HTERT RPE-1 (cell line): ENCODE results near the gene SCN2A.

Experiments used
- in situ Hi-C: fragments of 300-500 bp; cut with MboI; formaldehyde crosslinking; loops from 4 replicates; pipeline ENCODE4 v1.14.3; 2020; ENCODE audit warnings: low sequenced_read_pairs

SCN2A gene

DNA sequence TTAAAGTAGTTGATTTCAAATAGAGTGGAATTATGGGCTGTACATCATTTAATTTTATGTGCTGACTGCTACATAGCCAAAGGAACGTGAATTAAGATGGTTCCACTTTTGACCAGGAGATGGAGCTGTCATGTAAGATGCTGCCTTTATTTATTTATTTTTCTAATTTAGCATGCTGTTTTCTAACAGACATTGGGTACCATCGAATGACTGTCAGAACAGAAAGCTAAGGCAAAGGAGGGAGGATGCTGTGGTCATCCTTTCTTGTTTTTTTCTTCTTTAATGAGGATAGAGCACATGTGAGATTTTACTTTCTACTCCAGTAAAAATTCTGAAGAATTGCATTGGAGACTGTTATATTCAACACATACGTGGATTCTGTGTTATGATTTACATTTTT lies at the start of gene SCN2A:
Gene SCN2A (plus strand): TSS at position 185 of the 400 bp plus-strand sequence. CDS start 56,410 bp downstream, outside the sequence.
- in situ Hi-C loops: no loop called here

- in situ Hi-C loops: no loop called here
Measured at GRCh38 chr2:165191096-165191728, 48.0 kb upstream of the SCN2A start.

DNA sequence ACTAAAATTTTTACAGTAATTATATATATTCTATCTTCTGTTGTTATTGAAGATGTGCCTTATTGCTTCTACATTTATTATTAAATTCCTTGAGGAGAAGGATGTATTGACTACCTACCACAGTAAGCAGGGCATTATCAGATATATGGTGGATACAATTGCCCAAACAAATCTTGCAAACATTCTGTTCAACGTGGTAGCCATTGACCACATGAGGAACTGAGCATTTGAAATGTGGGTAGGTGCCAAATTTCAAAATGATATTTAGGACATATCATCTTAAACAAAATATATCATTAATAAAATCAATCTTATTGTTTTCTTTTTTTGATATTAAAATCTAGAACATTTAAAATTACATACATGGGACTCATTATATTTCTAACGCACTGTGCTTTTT lies 46.5 kb upstream of the SCN2A start:
- in situ Hi-C loops: no loop called here

GRCh38 chr2:165193178-165193777 lies 45.9 kb upstream of the SCN2A start:
- in situ Hi-C loops: no loop called here

GRCh38 chr2:165196411-165196810 lies 42.8 kb upstream of the SCN2A start:
- in situ Hi-C loops: no loop called here

DNA sequence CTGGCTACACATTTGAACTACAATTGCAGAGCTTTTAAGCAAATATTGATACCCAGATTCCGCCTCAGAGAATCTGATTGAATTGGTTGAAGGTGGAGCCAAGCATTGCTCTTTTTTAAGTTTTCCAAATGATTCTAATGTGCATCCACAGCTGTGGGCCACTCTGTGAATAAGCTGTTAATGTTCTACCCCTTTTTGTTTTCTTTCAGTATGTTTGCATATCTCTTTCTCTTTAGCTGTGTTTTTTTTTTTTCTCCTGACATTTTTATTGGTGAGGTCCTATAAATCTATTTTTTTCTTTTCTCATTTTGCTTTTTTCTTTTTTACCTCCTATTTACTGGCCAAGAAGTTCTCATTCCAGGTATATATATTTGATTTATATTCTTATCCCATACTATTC lies 41.9 kb upstream of the SCN2A start:
- in situ Hi-C loops: no loop called here

GRCh38 chr2:165198181-165198580 lies 41.0 kb upstream of the SCN2A start:
- in situ Hi-C loops: no loop called here

DNA sequence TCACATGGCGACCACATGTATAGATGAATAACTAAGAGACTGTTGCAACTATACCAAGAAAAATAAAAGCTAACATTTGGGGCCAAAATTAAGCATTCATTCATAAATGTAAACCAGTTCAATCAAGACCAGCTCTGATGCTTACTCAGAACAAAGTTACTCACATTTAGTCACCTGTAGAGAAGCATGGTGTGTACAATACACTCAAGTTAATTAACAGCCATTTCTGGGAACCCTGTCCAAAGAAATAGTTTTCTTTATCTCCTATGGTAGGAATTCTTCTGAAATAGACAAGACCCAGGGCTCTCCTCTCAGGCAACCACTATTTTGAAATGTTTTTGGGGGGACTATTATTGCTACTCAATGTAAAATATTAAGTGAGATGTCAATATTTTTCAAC lies 37.0 kb upstream of the SCN2A start:
- in situ Hi-C loops: no loop called here

DNA sequence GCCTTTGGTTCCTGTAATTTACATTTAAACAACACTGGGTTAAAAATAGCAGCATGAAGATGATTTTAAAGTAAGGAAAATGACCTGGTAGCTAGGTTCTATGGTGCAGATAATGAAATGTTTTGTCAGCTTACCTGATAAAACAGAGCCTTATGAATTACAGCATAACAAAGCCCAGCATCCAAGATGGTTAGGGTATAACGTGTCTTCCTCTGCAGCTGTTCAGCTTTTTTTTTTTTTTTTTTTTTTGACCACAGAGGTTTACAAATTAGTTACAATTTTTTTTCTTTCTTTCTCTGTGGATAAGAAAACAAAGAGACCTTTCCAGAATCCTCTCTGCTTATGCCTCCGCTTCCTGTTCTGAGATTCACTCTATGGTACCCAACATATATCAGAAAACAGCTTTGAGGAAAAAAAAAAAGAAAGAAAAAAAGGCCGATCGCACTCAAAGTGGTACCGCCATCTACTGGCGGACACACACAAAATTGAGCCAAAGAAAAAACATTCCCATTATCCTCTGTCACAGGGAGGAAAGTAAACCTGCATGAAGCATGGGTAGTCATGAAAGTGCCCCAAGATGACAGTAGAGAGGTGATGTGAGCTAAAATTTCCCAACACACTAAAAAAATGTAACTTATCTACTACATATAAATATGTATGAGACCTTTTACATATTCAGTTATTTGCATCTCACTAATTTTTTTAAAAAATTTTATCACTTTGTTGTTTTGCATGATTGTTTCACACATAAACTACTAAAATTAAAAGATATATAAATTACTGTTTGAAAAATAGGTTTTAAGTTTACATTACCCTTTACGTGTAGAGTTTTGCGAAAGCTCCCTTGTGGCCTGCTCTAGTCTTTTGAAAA lies 35.3 kb upstream of the SCN2A start, which contains the start of gene SCN3A:
Gene SCN3A (minus strand): TSS at position 362 of the 871 bp plus-strand sequence. CDS start 27,656 bp downstream, outside the sequence.
- in situ Hi-C loops: no loop called here

DNA sequence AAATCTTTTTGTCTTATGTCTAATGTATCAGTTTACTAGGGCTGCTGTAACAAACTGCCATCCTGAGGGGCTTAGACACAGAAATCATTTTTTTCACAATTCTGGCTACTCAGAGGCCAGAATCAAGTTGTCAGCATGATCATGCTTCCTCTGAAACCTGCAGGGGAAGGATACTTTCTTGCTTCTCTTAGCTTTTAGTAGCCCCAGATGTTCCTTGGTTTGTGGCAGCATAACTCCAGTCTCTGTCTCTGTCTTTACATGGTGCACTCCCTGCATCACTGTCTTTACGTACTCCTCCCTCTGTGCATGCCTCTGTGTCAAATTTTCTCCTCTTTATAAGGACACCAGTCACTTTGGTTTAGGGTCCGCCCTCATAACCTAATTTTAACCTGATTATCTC lies 33.3 kb upstream of the SCN2A start:
- in situ Hi-C loops: no loop called here

DNA sequence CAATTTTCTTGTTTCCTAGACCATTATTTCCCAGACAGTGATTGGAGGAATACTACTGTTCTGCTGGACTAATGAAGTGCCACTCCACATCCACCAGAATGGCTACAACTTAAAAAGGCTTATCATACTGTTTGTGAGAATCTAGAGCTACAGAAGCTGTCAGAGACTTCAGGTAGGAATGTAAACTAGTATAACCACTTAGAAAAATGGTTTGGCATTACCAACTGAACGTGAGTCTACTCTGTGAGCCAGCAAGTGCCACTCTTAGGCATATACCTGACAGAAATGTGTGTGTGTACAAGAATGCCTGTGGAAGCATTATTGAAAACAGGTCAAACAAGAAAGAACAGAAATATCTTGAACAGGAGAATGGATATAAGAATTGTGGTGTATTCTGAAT lies 31.1 kb upstream of the SCN2A start:
- in situ Hi-C loops: no loop called here

GRCh38 chr2:165214093-165214492 lies 25.1 kb upstream of the SCN2A start:
- in situ Hi-C loops: no loop called here

DNA sequence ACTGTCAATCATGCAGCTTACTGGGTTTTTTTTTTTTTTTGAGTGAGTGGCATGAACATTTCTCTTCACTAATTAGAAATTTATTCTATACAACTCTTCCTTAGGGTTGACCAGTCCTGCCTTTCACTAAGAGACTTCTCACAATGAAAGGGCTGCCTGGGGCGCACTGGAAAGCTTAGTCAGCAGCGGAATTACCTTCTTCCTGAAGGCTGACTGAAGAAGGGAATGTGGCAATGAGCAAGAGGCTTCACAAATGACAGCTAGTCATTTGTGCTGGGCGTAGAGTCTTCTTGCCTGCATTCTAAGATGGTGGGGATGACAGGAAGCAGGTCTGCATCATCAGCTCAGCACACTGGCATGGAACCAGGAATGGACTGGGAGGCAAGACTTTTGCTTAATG lies 19.7 kb upstream of the SCN2A start:
- in situ Hi-C loops: no loop called here

DNA sequence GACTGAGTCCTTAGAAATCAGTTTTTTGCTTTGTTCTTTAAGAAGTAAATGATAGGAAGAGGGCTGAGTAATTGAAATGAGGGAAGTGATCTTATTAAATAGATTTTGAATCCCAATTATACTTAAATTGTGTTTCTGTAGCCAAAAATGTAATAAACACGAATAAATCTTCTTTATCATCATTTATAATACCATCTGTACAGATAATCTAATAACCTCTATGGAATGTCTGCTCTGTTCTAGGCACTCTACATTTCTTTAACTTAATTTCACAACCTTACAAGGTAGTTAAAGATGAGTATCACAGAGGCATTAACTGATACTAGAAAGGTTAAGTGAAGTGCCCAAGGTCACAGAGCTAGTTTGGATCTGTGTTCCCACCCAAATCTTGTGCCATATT lies 14.3 kb upstream of the SCN2A start:
- in situ Hi-C loops: no loop called here

- in situ Hi-C loops: no loop called here
Measured at GRCh38 chr2:165227571-165227970, 11.6 kb upstream of the SCN2A start.

- in situ Hi-C loops: no loop called here
Measured at GRCh38 chr2:165237056-165237455, 2.2 kb upstream of the SCN2A start.

DNA sequence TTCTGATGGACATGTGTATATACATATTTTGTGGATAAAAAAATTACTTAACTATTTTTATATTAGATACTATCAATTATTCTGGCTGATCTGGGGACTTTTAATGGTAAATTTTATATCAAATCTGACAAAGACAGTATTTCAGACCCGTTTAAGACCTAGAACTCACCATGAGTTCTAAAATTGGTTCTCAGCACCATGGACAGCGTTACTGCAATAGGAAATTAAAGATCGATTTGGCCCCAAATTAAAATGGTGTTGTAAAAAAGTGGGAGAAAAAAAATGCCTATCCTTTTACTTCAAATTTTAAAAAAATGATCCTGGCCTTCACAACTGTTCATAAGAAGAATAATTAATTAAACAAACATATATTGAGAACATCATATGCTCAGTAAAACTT lies 919 bp upstream of the SCN2A start:
- in situ Hi-C loops: no loop called here

DNA sequence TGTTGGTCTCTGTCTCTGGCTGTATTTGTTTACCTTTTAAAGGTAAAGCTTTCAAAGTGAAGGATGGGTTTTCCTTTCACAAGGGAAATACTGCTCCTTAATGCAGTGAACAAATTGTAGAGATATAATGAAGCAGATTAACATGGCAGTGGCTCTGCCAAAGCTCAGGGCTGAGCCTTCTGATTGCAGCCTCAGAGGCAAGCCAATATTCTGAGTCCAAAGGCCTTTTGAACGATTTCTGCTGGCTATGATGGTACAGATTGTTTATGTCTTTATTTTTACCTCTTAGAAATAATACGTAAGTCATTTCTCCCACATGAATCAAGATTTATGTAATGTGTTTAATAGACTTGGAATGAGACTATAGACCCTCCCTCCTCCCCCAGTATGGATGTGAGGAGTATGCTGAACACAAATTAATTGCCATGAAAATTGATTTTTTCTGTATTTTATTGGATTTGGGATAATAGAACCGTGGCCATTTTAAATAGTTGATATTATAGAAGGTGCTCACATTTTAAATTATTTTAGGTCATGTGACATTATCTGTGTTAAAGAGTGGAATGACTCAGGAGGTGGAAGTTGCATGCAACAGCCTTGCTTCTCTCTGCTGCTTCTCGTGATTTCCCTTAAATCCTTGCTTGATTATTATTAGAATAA lies 772 bp downstream of the SCN2A start:
- in situ Hi-C loops: no loop called here

- in situ Hi-C loops: no loop called here
Measured at GRCh38 chr2:165240916-165241315, 1.7 kb downstream of the SCN2A start.

GRCh38 chr2:165245081-165245793 lies 6.0 kb downstream of the SCN2A start:
- in situ Hi-C loops: no loop called here

GRCh38 chr2:165248238-165248637 lies 9.0 kb downstream of the SCN2A start:
- in situ Hi-C loops: no loop called here
